A673 (cell line): ENCODE results near the gene RGCC. TPM values are rescaled to one million over a fixed set of nuclear protein-coding genes. Genes with fewer than 3 reads are reported as not detected.
"Not testable (repeated sequence)": the region's sequence is repeated elsewhere in the genome, so short reads cannot be mapped to it uniquely, and the experiment has no call there.

Source experiments
- BruUV-seq: library from RNA; stranded (reverse); fragments of 400-500 nt; replicated peaks from 2 replicates; lab custom pipeline; 2021; lab: Mats Ljungman, UMichigan
- CTCF ChIA-PET: fragments of 300-600 bp; sonication (Branson Sonifier 250); formaldehyde crosslinking; loops from one replicate; lab custom pipeline; 2022; ENCODE audit warnings: antibody characterized with exemption; lab: Charles Lee
- POLR2A ChIA-PET: fragments of 300-600 bp; sonication (Branson Sonifier 250); formaldehyde crosslinking; loops from one replicate; lab custom pipeline; 2022; ENCODE audit warnings: antibody characterized with exemption; ENCODE audit not compliant: low non-redundant PET; lab: Charles Lee
- DNase-seq: peaks from one replicate; pipeline ENCODE4 v3.0.0-alpha.2; 2015; ENCODE audit warnings: low spot score
- H3K27ac ChIP-seq: fragments of 200-600 bp; sonication (generic); 2 replicates; pipeline ENCODE4 v1.5.1; 2016; ENCODE audit warnings: mixed run types, low read depth, mild to moderate bottlenecking, mixed read lengths, antibody characterized with exemption, low read length; ENCODE audit not compliant: poor library complexity, severe bottlenecking
- H3K27me3 ChIP-seq: fragments of 200-600 bp; sonication (generic); replicated peaks from 2 replicates; pipeline ENCODE4 v1.6.1; 2017; ENCODE audit warnings: mixed run types, low read depth, mild to moderate bottlenecking, mixed read lengths, antibody characterized with exemption, low read length; ENCODE audit not compliant: insufficient read depth, poor library complexity
- H3K36me3 ChIP-seq: fragments of 200-600 bp; sonication (generic); 2 replicates; pipeline ENCODE4 v1.6.1; 2016; ENCODE audit warnings: mixed run types, mild to moderate bottlenecking, mixed read lengths, antibody characterized with exemption, low read length; ENCODE audit not compliant: insufficient read depth, poor library complexity, severe bottlenecking
- H3K4me1 ChIP-seq: fragments of 200-600 bp; sonication (generic); 2 replicates; pipeline ENCODE4 v1.6.1; 2017; ENCODE audit warnings: mixed run types, mild to moderate bottlenecking, mixed read lengths, antibody characterized with exemption, low read length; ENCODE audit not compliant: insufficient read depth, poor library complexity, severe bottlenecking
- H3K4me3 ChIP-seq: fragments of 200-600 bp; sonication (generic); 2 replicates; pipeline ENCODE4 v1.5.1; 2016; ENCODE audit warnings: low read depth, mixed run types, mild to moderate bottlenecking, mixed read lengths, low read length; ENCODE audit not compliant: poor library complexity, severe bottlenecking
- H3K9me3 ChIP-seq: fragments of 200-600 bp; sonication (generic); 2 replicates; pipeline ENCODE4 v1.6.1; 2016; ENCODE audit warnings: mixed run types, low read depth, mild to moderate bottlenecking, mixed read lengths, antibody characterized with exemption, low read length; ENCODE audit not compliant: poor library complexity, severe bottlenecking
- CTCF ChIP-seq: fragments of 300-800, 200-600 bp; sonication (generic); conservative IDR thresholded peaks from 2 replicates; pipeline ENCODE4 v1.5.1; 2017; ENCODE audit warnings: low read depth, mild to moderate bottlenecking, antibody characterized with exemption, low read length, moderate library complexity, mixed read lengths
- EZH2 ChIP-seq: fragments of 200-600 bp; sonication (generic); IDR thresholded peaks from 2 replicates; pipeline ENCODE4 v1.6.1; 2017; ENCODE audit warnings: borderline replicate concordance, low read depth, mild to moderate bottlenecking, mixed read lengths, antibody characterized with exemption, low read length; ENCODE audit not compliant: poor library complexity, severe bottlenecking
- intact Hi-C: fragments of 100-400 bp; cut with micrococcal nuclease; formaldehyde crosslinking; loops from one replicate; pipeline ENCODE4 v1.10.0; 2022; ENCODE audit not compliant: unreplicated experiment
- total RNA-seq: library from RNA; stranded (reverse); gene quantifications from 2 replicates; pipeline ENCODE4 v1.2.3, GENCODE V29; 2021

The RGCC gene
- total RNA-seq, 1 experiment from 2014 or later = not detected

- BruUV-seq = no TSS peak
- Histone ChIP-seq H3K4me1 (no peaks in the 10 kb centered on the region), H3K36me3 (no peaks in the 10 kb centered on the region), H3K27ac (no peak overlapping the region), H3K9me3 (no peaks in the 10 kb centered on the region), H3K27me3 (no peaks in the 10 kb centered on the region), H3K4me3 (peak overlapping the region; percentile 31)
- intact Hi-C loops = no loop called here
- ChIA-PET CTCF (interaction anchor here (0.6 kb wide), 2 partner anchors 31 to 133 kb away, joined by 3 to 4 read pairs; no protein-coding TSS in a partner anchor), POLR2A (no interaction called here)
- TF ChIP-seq EZH2 (no peak), CTCF (peak; percentile 61)
- DNase-seq = peak; percentile 23
Observed at GRCh38 chr13:41428155-41428554, 29.2 kb upstream of the RGCC start.

GRCh38 chr13:41434030-41434429 is 23.3 kb upstream of the RGCC start:
- BruUV-seq, POLR2A ChIA-PET, DNase-seq, H3K27me3 ChIP-seq, H3K9me3 ChIP-seq, intact Hi-C loops, H3K4me3 ChIP-seq, CTCF ChIA-PET, H3K36me3 ChIP-seq, H3K4me1 ChIP-seq, H3K27ac ChIP-seq: not testable (repeated sequence)

GRCh38 chr13:41434831-41435520 is 22.4 kb upstream of the RGCC start:
- Histone ChIP-seq H3K9me3 (no peaks in the 10 kb centered on the region), H3K4me1 (no peaks in the 10 kb centered on the region), H3K27ac (no peak overlapping the region), H3K27me3 (peaks cover 4% of the 10 kb centered on the region), H3K36me3 (no peaks in the 10 kb centered on the region), H3K4me3 (no peak overlapping the region)
- POLR2A ChIA-PET = no interaction called here
- CTCF ChIA-PET = no interaction called here
- intact Hi-C loops = no loop called here
- TF ChIP-seq EZH2 (no peak), CTCF (no peak)
- BruUV-seq = no TSS peak
- DNase-seq = no peak

- no peaks in the 10 kb centered on the region for H3K4me1 ChIP-seq
- no peak overlapping the region for H3K4me3 ChIP-seq
- H3K27me3 ChIP-seq = no peaks in the 10 kb centered on the region
- DNase-seq = no peak
- ChIA-PET CTCF (no interaction called here), POLR2A (no interaction called here)
- intact Hi-C loops = no loop called here
- no TSS peak for BruUV-seq
- H3K9me3 ChIP-seq = no peaks in the 10 kb centered on the region
- TF ChIP-seq EZH2 (no peak), CTCF (no peak)
- H3K27ac ChIP-seq = no peak overlapping the region
- H3K36me3 ChIP-seq = no peaks in the 10 kb centered on the region
Observed at GRCh38 chr13:41443969-41444368, 13.4 kb upstream of the RGCC start.
